ENCODE data around the gene ANGPTL4. TPM values are rescaled to one million over a fixed set of nuclear protein-coding genes. Genes with fewer than 3 reads are reported as not detected.

Gene ANGPTL4
- total and polyA plus RNA-seq, 2 of the 13 experiments (the other 11 are each of a cell fraction or from before 2014, with no cell fraction given): 0.80 to 21.7 TPM

DNA sequence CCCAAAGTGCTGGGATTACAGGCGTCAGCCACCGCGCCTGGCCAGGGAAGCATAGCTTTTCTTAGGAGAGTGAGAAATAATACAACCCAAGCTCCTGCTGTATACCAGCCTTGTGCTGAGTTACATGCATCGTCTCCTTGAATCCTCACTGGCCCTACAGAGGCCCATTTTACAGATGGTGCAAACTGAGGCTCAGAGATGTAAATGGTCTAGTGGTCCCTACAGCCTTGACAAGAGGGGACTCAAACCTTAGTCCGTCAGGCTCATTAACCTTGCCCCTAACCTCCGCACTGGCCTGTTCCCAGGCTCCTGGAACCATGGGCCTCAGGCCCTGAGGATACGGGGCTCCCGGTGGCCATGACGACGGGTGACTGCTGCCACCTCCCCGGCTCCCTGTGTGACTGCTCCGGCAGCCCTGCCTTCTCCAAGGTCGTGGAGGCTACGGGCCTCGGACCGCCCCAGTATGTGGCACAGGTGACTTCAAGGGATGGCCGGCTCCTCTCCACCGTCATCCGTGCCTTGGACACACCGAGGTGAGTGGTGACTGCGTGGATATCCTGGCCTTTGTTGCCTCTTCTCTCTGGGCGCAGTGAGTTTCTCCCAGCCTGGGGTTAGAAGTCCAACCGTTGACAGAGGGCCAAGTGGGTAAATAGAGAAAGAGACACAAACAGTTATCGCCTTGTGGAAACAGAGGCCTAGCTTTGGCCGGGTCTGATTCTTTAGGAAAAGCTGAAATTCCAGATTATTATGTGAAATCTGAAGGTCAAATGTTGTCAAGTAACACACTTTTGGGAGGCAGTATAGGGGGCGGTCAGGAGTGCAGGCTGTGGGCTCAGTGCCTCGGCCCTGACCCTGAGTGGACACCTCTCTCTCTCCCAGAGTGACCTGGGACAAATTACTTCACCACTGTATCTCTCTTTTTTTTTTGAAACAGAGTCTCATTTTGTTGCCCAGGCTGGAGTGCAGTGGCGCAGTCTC lies 57.8 kb downstream of the ANGPTL4 start (continued):
- TF ChIP-seq, protein P1, sequence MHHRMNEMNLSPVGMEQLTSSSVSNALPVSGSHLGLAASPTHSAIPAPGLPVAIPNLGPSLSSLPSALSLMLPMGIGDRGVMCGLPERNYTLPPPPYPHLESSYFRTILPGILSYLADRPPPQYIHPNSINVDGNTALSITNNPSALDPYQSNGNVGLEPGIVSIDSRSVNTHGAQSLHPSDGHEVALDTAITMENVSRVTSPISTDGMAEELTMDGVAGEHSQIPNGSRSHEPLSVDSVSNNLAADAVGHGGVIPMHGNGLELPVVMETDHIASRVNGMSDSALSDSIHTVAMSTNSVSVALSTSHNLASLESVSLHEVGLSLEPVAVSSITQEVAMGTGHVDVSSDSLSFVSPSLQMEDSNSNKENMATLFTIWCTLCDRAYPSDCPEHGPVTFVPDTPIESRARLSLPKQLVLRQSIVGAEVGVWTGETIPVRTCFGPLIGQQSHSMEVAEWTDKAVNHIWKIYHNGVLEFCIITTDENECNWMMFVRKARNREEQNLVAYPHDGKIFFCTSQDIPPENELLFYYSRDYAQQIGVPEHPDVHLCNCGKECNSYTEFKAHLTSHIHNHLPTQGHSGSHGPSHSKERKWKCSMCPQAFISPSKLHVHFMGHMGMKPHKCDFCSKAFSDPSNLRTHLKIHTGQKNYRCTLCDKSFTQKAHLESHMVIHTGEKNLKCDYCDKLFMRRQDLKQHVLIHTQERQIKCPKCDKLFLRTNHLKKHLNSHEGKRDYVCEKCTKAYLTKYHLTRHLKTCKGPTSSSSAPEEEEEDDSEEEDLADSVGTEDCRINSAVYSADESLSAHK (CRISPR knock-in tag; IDR thresholded peaks at IDR 0.05; ENCODE audit: borderline replicate concordance): no peak
- TF ChIP-seq RBFOX2 (IDR thresholded peaks at IDR 0.05; ENCODE audit: low read depth, low read length) (0 out of 2 replicates have a peak, but pooled peaks have one; percentile 34), TBL1XR1 (IDR thresholded peaks at IDR 0.05; ENCODE audit: borderline replicate concordance, low read length, partially characterized antibody) (no peak), CEBPG (CRISPR knock-in tag; IDR thresholded peaks at IDR 0.05) (0 out of 2 replicates have a peak, but pooled peaks have one; percentile 31), ATF7 (IDR thresholded peaks at IDR 0.05) (no peak), ATF7 (CRISPR knock-in tag; IDR thresholded peaks at IDR 0.05) (no peak), ZNF550 (CRISPR knock-in tag; IDR thresholded peaks at IDR 0.05; ENCODE audit: borderline replicate concordance) (no peak), CBX2 (IDR thresholded peaks at IDR 0.05; ENCODE audit: low read depth, low read length) (no peak), CBX2 (CRISPR knock-in tag; IDR thresholded peaks at IDR 0.05; ENCODE audit: low read depth) (no peak), PPARG (CRISPR knock-in tag; conservative IDR thresholded peaks at IDR 0.05) (0 out of 2 replicates have a peak, but pooled peaks have one; percentile 18), ZNF850 (CRISPR knock-in tag; conservative IDR thresholded peaks at IDR 0.05) (no peak), ZZZ3 (CRISPR knock-in tag; IDR thresholded peaks at IDR 0.05; ENCODE audit: borderline replicate concordance) (no peak), MTA1 (CRISPR knock-in tag; IDR thresholded peaks at IDR 0.05; ENCODE audit: borderline replicate concordance) (peak; percentile 96)
- TF ChIP-seq, protein P2, sequence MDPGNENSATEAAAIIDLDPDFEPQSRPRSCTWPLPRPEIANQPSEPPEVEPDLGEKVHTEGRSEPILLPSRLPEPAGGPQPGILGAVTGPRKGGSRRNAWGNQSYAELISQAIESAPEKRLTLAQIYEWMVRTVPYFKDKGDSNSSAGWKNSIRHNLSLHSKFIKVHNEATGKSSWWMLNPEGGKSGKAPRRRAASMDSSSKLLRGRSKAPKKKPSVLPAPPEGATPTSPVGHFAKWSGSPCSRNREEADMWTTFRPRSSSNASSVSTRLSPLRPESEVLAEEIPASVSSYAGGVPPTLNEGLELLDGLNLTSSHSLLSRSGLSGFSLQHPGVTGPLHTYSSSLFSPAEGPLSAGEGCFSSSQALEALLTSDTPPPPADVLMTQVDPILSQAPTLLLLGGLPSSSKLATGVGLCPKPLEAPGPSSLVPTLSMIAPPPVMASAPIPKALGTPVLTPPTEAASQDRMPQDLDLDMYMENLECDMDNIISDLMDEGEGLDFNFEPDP (CRISPR knock-in tag; conservative IDR thresholded peaks at IDR 0.05): no peak
- TF ChIP-seq, protein P3, sequence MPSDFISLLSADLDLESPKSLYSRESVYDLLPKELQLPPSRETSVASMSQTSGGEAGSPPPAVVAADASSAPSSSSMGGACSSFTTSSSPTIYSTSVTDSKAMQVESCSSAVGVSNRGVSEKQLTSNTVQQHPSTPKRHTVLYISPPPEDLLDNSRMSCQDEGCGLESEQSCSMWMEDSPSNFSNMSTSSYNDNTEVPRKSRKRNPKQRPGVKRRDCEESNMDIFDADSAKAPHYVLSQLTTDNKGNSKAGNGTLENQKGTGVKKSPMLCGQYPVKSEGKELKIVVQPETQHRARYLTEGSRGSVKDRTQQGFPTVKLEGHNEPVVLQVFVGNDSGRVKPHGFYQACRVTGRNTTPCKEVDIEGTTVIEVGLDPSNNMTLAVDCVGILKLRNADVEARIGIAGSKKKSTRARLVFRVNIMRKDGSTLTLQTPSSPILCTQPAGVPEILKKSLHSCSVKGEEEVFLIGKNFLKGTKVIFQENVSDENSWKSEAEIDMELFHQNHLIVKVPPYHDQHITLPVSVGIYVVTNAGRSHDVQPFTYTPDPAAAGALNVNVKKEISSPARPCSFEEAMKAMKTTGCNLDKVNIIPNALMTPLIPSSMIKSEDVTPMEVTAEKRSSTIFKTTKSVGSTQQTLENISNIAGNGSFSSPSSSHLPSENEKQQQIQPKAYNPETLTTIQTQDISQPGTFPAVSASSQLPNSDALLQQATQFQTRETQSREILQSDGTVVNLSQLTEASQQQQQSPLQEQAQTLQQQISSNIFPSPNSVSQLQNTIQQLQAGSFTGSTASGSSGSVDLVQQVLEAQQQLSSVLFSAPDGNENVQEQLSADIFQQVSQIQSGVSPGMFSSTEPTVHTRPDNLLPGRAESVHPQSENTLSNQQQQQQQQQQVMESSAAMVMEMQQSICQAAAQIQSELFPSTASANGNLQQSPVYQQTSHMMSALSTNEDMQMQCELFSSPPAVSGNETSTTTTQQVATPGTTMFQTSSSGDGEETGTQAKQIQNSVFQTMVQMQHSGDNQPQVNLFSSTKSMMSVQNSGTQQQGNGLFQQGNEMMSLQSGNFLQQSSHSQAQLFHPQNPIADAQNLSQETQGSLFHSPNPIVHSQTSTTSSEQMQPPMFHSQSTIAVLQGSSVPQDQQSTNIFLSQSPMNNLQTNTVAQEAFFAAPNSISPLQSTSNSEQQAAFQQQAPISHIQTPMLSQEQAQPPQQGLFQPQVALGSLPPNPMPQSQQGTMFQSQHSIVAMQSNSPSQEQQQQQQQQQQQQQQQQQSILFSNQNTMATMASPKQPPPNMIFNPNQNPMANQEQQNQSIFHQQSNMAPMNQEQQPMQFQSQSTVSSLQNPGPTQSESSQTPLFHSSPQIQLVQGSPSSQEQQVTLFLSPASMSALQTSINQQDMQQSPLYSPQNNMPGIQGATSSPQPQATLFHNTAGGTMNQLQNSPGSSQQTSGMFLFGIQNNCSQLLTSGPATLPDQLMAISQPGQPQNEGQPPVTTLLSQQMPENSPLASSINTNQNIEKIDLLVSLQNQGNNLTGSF (CRISPR knock-in tag; IDR thresholded peaks at IDR 0.05): peak; percentile 46; the same call in 1 of the 2 replicates
- TF ChIP-seq, protein P4, sequence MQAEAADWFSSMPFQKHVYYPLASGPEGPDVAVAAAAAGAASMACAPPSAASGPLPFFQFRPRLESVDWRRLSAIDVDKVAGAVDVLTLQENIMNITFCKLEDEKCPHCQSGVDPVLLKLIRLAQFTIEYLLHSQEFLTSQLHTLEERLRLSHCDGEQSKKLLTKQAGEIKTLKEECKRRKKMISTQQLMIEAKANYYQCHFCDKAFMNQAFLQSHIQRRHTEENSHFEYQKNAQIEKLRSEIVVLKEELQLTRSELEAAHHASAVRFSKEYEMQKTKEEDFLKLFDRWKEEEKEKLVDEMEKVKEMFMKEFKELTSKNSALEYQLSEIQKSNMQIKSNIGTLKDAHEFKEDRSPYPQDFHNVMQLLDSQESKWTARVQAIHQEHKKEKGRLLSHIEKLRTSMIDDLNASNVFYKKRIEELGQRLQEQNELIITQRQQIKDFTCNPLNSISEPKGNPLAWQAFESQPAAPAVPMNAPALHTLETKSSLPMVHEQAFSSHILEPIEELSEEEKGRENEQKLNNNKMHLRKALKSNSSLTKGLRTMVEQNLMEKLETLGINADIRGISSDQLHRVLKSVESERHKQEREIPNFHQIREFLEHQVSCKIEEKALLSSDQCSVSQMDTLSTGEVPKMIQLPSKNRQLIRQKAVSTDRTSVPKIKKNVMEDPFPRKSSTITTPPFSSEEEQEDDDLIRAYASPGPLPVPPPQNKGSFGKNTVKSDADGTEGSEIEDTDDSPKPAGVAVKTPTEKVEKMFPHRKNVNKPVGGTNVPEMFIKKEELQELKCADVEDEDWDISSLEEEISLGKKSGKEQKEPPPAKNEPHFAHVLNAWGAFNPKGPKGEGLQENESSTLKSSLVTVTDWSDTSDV (CRISPR knock-in tag; IDR thresholded peaks at IDR 0.05): no peak
